Hematopoietic multipotent progenitor cell treated with erythropoietin and hydrocortisone succinate and interleukin-3 and kit ligand, for 15 days (in vitro differentiated cells): ENCODE measurements around the gene INKA1.
A peak's percentile ranks its signal among the peaks of the same experiment; 100 is the strongest.

Experiments used
- DNase-seq: peaks from one replicate; pipeline ENCODE4 v3.0.0-alpha.2; 2015; ENCODE audit warnings: low spot score

The INKA1 gene

GRCh38 chr3:49786357-49787181 lies 16.5 kb upstream of the INKA1 start, which contains the start of gene IP6K1:
IP6K1 (minus strand) TSS chr3:49786542; CDS start chr3:49748040, 38,502 bp downstream.
- DNase-seq, result peak; percentile 100

- no peak for DNase-seq
Measured at GRCh38 chr3:49787182-49787464, 15.9 kb upstream of the INKA1 start.

GRCh38 chr3:49787536-49787935 lies 15.5 kb upstream of the INKA1 start:
- DNase-seq, result no peak

- no peak for DNase-seq
Measured at GRCh38 chr3:49788056-49788455, 15.0 kb upstream of the INKA1 start.

- DNase-seq, result no peak
Measured at GRCh38 chr3:49790626-49791411, 12.2 kb upstream of the INKA1 start.

- DNase-seq, result no peak
Measured at GRCh38 chr3:49791571-49791970, 11.5 kb upstream of the INKA1 start.

- no peak for DNase-seq
Measured at GRCh38 chr3:49792371-49793150, 10.5 kb upstream of the INKA1 start.

GRCh38 chr3:49793486-49794085 lies 9.5 kb upstream of the INKA1 start:
- DNase-seq, result no peak

GRCh38 chr3:49794431-49794830 lies 8.6 kb upstream of the INKA1 start:
- no peak for DNase-seq

- no peak for DNase-seq
Measured at GRCh38 chr3:49794926-49795905, 7.8 kb upstream of the INKA1 start.

GRCh38 chr3:49799105-49799504 lies 4.0 kb upstream of the INKA1 start:
- no peak for DNase-seq

- DNase-seq, result no peak
Measured at GRCh38 chr3:49799761-49800160, 3.3 kb upstream of the INKA1 start, which contains the start of gene CDHR4. CDHR4 (minus strand) TSS chr3:49799873; CDS start chr3:49799812, 61 bp downstream.

- DNase-seq, result no peak
Measured at GRCh38 chr3:49801160-49801559, 1.9 kb upstream of the INKA1 start.

GRCh38 chr3:49803465-49804140 lies 542 bp downstream of the INKA1 start:
- DNase-seq, result peak; percentile 15

- DNase-seq, result no peak
Measured at GRCh38 chr3:49804141-49805041, 1.3 kb downstream of the INKA1 start.

- DNase-seq, result no peak
Measured at GRCh38 chr3:49805367-49805782, 2.3 kb downstream of the INKA1 start.

- DNase-seq, result no peak
Measured at GRCh38 chr3:49805897-49806701, 3.0 kb downstream of the INKA1 start.

GRCh38 chr3:49806850-49807249 lies 3.8 kb downstream of the INKA1 start:
- no peak for DNase-seq
